A549 (cell line): ENCODE results near the gene BZW2. TPM values are rescaled to one million over a fixed set of nuclear protein-coding genes. Genes with fewer than 3 reads are reported as not detected.
A peak's percentile ranks its signal among the peaks of the same experiment; 100 is the strongest.

Experiments
- ATAC-seq, 2 experiments: fragments of 200-7000 bp in 1 of 2; fragments of >200 bp in 1 of 2; cut with Nextera tagmentation in 1 of 2; cut with Tn5 transposase in 1 of 2; 3 replicates each; pipeline versions ENCODE4 v1.8.0 to v1.9.1; 2018 to 2020; ENCODE audit warnings: mild to moderate bottlenecking in 1 of 2, moderate library complexity in 1 of 2
- CTCF ChIA-PET: fragments of 300-600 bp; sonication (Branson Sonifier 250); formaldehyde crosslinking; extraction: SDS; loops from one replicate; lab custom pipeline; 2021; ENCODE audit warnings: antibody characterized with exemption, inconsistent platforms; lab: Yijun Ruan, JAX
- POLR2A ChIA-PET: fragments of 350-600 bp; formaldehyde crosslinking; extraction: SDS; loops from one replicate; lab custom pipeline; 2021; ENCODE audit warnings: antibody characterized with exemption, inconsistent platforms; lab: Yijun Ruan, JAX
- DNase-seq, 2 experiments: peaks; one replicate each; pipeline versions ENCODE4 v3.0.0 to v3.0.0-alpha.2; 2011 to 2016; ENCODE audit warnings: low read depth in 1 of 2, low spot score in 1 of 2
- FAIRE-seq: peaks from 2 replicates; lab custom pipeline; 2011; peaks lifted over from hg19 to GRCh38; lab: Jason Lieb, UNC
- H3K27ac ChIP-seq, 2 experiments: fragments of >200 bp; sonication (Bioruptor Twin); formaldehyde crosslinking; 3 replicates each; pipeline ENCODE4 v1.5.1; 2016 to 2017
- H3K4me1 ChIP-seq: fragments of >200 bp; sonication (Bioruptor Twin); formaldehyde crosslinking; 3 replicates; pipeline ENCODE4 v1.6.1; 2016
- H3K4me2 ChIP-seq: fragments of >200 bp; sonication (Bioruptor Twin); formaldehyde crosslinking; 3 replicates; pipeline ENCODE4 v1.6.1; 2016
- H3K4me3 ChIP-seq: fragments of >200 bp; sonication (Bioruptor Twin); formaldehyde crosslinking; 3 replicates; pipeline ENCODE4 v1.5.1; 2016
- H3K9me3 ChIP-seq: fragments of >200 bp; sonication (Bioruptor Twin); formaldehyde crosslinking; 3 replicates; pipeline ENCODE4 v1.6.1; 2016
- ATOH8 ChIP-seq: fragments of 250-450 bp; sonication (Bioruptor Pico); IDR thresholded peaks from 2 replicates; pipeline ENCODE4 v1.5.0; 2020; ENCODE audit warnings: low read depth, mild to moderate bottlenecking, moderate library complexity
- CHD2 ChIP-seq: fragments of 150-350 bp; IDR thresholded peaks from 2 replicates; pipeline ENCODE4 v1.6.1; 2014; ENCODE audit warnings: low read length; ENCODE audit not compliant: partially characterized antibody
- CTCF ChIP-seq: fragments of >200 bp; sonication (Bioruptor Twin); formaldehyde crosslinking; IDR thresholded peaks from 3 replicates; pipeline ENCODE4 v1.5.1; 2016
- E2F6 ChIP-seq: IDR thresholded peaks from 2 replicates; pipeline ENCODE4 v1.6.1; 2012; ENCODE audit warnings: low read depth, borderline replicate concordance
- ELK1 ChIP-seq: fragments of 150-350 bp; IDR thresholded peaks from 2 replicates; pipeline ENCODE4 v1.6.1; 2014; ENCODE audit warnings: low read depth, mild to moderate bottlenecking, low read length
- FOXS1 ChIP-seq: fragments of 250-450 bp; sonication (Bioruptor Pico); IDR thresholded peaks from 2 replicates; pipeline ENCODE4 v1.5.0; 2020; ENCODE audit warnings: mild to moderate bottlenecking, moderate library complexity
- HDAC2 ChIP-seq: fragments of 200-600 bp; sonication (generic); IDR thresholded peaks from 2 replicates; pipeline ENCODE4 v1.6.1; 2016
- HES2 ChIP-seq: fragments of >200 bp; sonication (Bioruptor Twin); formaldehyde crosslinking; IDR thresholded peaks from 2 replicates; pipeline ENCODE4 v1.6.1; 2016
- JUN ChIP-seq, 2 experiments: fragments of >200 bp; sonication (Bioruptor Twin); formaldehyde crosslinking; IDR thresholded peaks; 2 replicates in 1 of 2; 3 replicates in 1 of 2; pipeline ENCODE4 v1.6.1; 2016 to 2017
- KDM1A ChIP-seq: fragments of 200-600 bp; sonication (generic); IDR thresholded peaks from 2 replicates; pipeline ENCODE4 v1.6.1; 2016; ENCODE audit warnings: low read depth, mild to moderate bottlenecking
- MYC ChIP-seq: IDR thresholded peaks from 2 replicates; pipeline ENCODE4 v1.6.1; 2012; ENCODE audit warnings: mild to moderate bottlenecking, inconsistent platforms, low read length, improper control_type of control experiment, borderline replicate concordance
- NPAS2 ChIP-seq: fragments of 250-450 bp; sonication (Bioruptor Pico); IDR thresholded peaks from 2 replicates; pipeline ENCODE4 v1.8.0; 2022; ENCODE audit warnings: mild to moderate bottlenecking, moderate library complexity, borderline replicate concordance
- NR3C1 ChIP-seq: fragments of >200 bp; sonication (Bioruptor Twin); formaldehyde crosslinking; IDR thresholded peaks from 3 replicates; pipeline ENCODE4 v1.6.1; 2017
- POLR2A ChIP-seq: IDR thresholded peaks from 2 replicates; pipeline ENCODE4 v1.6.1; 2012; ENCODE audit warnings: mild to moderate bottlenecking, low read length
- RCOR1 ChIP-seq: fragments of 150-350 bp; IDR thresholded peaks from 2 replicates; pipeline ENCODE4 v1.6.1; 2014; ENCODE audit warnings: antibody characterized with exemption, low read length, low read depth
- REST ChIP-seq: fragments of 200-600 bp; sonication (generic); IDR thresholded peaks from 2 replicates; pipeline ENCODE4 v1.6.1; 2016; ENCODE audit warnings: antibody characterized with exemption, mild to moderate bottlenecking, moderate library complexity
- SREBF2 ChIP-seq: fragments of 450-650 bp; IDR thresholded peaks from 2 replicates; pipeline ENCODE4 v1.6.1; 2014; ENCODE audit warnings: mild to moderate bottlenecking, moderate library complexity
- TP53 ChIP-seq: fragments of 250-450 bp; sonication (Bioruptor Pico); IDR thresholded peaks from 2 replicates; pipeline ENCODE4 v1.5.0; 2021; ENCODE audit warnings: mild to moderate bottlenecking, moderate library complexity
- USF2 ChIP-seq: fragments of 450-650 bp; IDR thresholded peaks from 2 replicates; pipeline ENCODE4 v1.6.1; 2014; ENCODE audit warnings: antibody characterized with exemption
- ZC3H11A ChIP-seq: fragments of 450-650 bp; IDR thresholded peaks from 2 replicates; pipeline ENCODE4 v1.6.1; 2014; ENCODE audit warnings: antibody characterized with exemption, mild to moderate bottlenecking
- ZFP36 ChIP-seq: fragments of 450-650 bp; IDR thresholded peaks from 2 replicates; pipeline ENCODE4 v1.6.1; 2014; ENCODE audit warnings: borderline replicate concordance; ENCODE audit not compliant: partially characterized antibody
- ZNF302 ChIP-seq: fragments of 250-450 bp; sonication (Bioruptor Pico); IDR thresholded peaks from 2 replicates; pipeline ENCODE4 v1.9.0; 2021; ENCODE audit warnings: inconsistent platforms, mild to moderate bottlenecking, moderate library complexity
- ZSCAN20 ChIP-seq: fragments of 250-450 bp; sonication (Bioruptor Pico); IDR thresholded peaks from 2 replicates; pipeline ENCODE4 v1.8.0; 2022; ENCODE audit warnings: mild to moderate bottlenecking, moderate library complexity
- WGBS: methylation state at CpG from one replicate; pipeline ENCODE4 v1.1.6; 2017; ENCODE audit errors: missing lambda C conversion rate; 5-methylcytosine and 5-hydroxymethylcytosine counted together
- polyA plus RNA-seq, 4 experiments: library from polyadenylated mRNA; depleted of rRNA in 3 of 4; stranded (reverse); fragments of >200 nt; fragmentation: RNase III in 1 of 4; extraction: RNeasy Plus Mini Kit Qiagen cat#74134 plus additional on column Dnase treatment in 1 of 4; gene quantifications; 2 replicates in 3 of 4; 3 replicates in 1 of 4; pipeline ENCODE4 v1.2.3, GENCODE V29; 2011 to 2017

The BZW2 gene
- polyA plus RNA-seq, 2 of the 4 experiments (the other 2 are of a cell fraction): 72.4 to 101 TPM

GRCh38 chr7:16599860-16600259, 46.1 kb upstream of the BZW2 start:
- Histone ChIP-seq H3K27ac (no peak overlapping the region), H3K9me3 (no peaks in the 10 kb centered on the region), H3K4me1 (no peaks in the 10 kb centered on the region), H3K4me3 (no peak overlapping the region), H3K4me2 (no peak overlapping the region)
- TF ChIP-seq REST: no peak
- no peak for TF ChIP-seq POLR2A
- no peak for TF ChIP-seq HDAC2
- TF ChIP-seq ATOH8 (CRISPR knock-in tag): no peak
- no peak for TF ChIP-seq USF2
- no peak for TF ChIP-seq FOXS1 (CRISPR knock-in tag)
- TF ChIP-seq NPAS2: no peak
- no peak for TF ChIP-seq ZSCAN20
- TF ChIP-seq MYC: no peak
- no peak for TF ChIP-seq KDM1A
- no peak for TF ChIP-seq SREBF2
- TF ChIP-seq TP53 (CRISPR knock-in tag): no peak
- no peak for TF ChIP-seq ELK1
- TF ChIP-seq JUN (IDR thresholded peaks at IDR 0.05): no peak
- no peak for TF ChIP-seq HES2
- TF ChIP-seq ZFP36: no peak
- no peak for TF ChIP-seq ZC3H11A
- TF ChIP-seq NR3C1: no peak
- CTCF ChIA-PET: interaction anchor here (1.0 kb wide), 1 partner anchor 17 kb away, joined by 3 read pairs; no protein-coding TSS in a partner anchor
- DNase-seq (no peak), FAIRE-seq (no peak), ATAC-seq (no peak)
- POLR2A ChIA-PET: no interaction called here
- WGBS: 83% methylated on average over 7 of the region's 7 CpGs

GRCh38 chr7:16603633-16604032, 42.3 kb upstream of the BZW2 start:
- FAIRE-seq (peak; percentile 39), ATAC-seq (no peak), DNase-seq (no peak)
- ChIA-PET CTCF (no interaction called here), POLR2A (no interaction called here)
- Histone ChIP-seq H3K4me1 (no peaks in the 10 kb centered on the region), H3K4me3 (no peak overlapping the region), H3K27ac (no peak overlapping the region), H3K4me2 (no peak overlapping the region), H3K9me3 (no peaks in the 10 kb centered on the region)
- TF ChIP-seq ZNF302 (CRISPR knock-in tag): no peak
- no peak for TF ChIP-seq FOXS1 (CRISPR knock-in tag)
- no peak for TF ChIP-seq E2F6
- no peak for TF ChIP-seq REST
- TF ChIP-seq ZC3H11A: no peak
- TF ChIP-seq CTCF: no peak
- TF ChIP-seq RCOR1: no peak
- TF ChIP-seq ATOH8 (CRISPR knock-in tag): no peak
- no peak for TF ChIP-seq ZSCAN20
- TF ChIP-seq CHD2: no peak
